Measurements from ENCODE around the gene LMBR1.

The LMBR1 gene

DNA sequence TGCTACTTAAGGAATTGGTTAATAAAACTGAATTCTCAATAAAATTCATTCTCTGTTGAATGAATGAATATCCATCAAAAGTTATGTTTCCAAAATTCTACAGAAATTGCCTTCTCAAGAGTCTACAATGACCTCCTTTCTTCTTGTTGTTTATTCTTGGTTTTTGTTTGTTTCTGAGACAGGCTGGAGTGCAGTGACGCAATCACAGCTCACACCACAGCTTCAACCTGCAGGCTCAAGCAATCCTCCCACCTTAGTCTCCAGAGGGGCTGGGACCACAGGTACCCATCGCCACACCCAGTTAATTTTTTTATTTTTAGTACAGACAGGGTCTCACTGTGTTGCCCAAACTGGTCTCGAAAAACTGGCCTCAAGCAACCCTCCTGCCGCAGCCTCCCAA lies 97.6 kb downstream of the LMBR1 start:
- DNase-seq (ENCODE audit: low read depth) = no peak

DNA sequence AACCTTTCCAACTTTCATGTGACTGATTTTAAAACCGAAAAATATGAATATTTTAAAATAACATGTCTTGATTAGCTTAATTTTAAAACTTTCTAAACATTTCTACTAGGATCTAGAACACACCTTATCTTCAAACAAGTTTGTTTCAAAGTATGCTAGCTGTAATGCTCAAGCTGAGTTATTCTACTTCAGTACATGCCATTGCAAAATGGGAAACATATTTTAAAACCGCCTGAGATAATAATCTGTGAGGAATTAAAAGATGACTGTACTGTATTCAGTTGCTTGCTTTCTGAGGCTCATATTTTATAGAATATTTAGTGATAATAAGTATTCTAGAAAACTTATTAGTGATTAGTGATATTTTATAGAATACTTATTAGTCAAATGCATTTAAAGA lies 99.6 kb downstream of the LMBR1 start:
- DNase-seq (ENCODE audit: low read depth) = no peak

DNA sequence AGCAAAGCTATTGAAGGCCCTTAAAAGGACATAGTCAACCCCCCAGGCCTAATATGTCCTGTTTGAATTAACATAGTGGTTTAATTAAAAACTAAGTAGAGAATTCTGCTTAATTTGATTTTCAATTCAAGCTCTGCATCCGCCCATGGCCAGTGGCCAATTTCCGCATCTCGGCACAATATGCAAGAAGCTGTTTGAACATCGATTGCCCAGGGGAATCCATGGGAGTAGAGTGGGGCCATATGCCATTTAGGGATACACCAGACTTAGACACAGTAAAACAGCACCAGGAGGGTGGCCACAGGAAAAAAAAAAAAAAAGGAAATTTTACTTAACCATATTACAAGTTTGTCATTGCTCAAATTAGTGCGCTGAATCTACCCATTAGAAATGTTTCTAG lies 100.4 kb downstream of the LMBR1 start:
- no peak for DNase-seq (ENCODE audit: low read depth)

DNA sequence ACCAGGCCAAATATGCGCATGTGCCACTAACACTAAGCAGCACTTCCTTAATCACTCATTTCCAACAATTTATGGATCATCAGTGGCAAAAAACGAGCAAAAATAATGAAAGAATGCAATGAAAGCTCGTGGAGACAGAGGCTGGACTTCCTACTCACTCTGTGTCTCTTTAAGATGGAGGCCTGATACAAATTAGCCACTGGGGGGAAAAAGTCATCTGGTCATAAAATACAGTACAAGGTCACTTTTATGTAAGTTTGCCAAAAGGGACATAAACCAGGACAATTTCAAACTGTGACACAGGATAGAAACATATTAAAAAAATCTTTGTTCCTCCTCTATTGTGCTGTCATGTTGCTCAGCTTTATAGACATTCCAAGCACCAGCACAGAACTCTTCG lies 101.7 kb downstream of the LMBR1 start:
- DNase-seq (ENCODE audit: low read depth) = no peak

GRCh38 chr7:156790264-156790663 lies 102.7 kb downstream of the LMBR1 start:
- no peak for DNase-seq (ENCODE audit: low read depth)

DNA sequence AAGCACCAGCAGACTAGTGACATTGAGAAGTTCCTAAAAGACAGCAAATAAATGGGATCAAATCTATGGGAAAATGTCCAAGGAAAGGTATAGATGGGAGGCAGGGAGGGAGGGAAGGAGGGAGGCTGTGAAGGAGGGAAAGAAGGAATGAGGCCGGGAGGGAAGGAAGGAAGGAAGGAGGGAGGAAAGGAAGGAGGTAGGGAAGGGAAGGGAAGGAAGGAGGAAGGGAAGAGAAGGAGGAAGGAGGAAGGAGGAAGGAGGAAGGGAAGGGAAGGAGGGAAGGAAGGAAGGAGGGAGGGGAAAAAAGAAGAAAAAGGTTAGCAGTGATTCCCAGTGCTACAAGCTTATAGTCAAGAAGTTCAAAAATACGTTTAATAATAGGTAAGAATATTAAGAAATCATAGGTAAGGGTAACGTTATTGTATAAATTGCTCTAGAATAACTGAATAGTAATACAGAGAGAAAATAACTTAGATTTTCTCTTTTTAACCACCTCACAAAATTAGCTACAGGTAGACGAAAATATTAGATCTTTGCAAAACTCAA lies 106.9 kb downstream of the LMBR1 start:
- DNase-seq (ENCODE audit: low read depth) = no peak

DNA sequence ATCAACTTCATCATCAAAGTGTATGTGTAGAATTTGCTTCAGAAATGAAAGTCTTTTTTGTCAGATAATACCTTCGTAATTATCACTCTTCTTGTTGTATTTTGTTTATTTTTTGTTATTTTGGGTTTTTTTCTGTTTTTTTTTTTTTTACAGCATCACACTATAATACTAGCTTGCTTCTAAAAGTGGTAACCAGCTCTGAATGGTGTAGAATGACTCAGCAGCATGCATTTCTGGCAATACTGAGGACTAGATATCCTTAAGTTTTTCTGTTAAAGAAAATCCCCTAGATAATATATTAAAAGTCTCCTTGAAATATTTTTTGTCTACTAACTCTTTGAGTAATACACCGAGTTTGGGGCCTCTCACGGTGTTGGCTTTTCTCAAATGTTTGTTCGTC lies 109.1 kb downstream of the LMBR1 start:
- DNase-seq (ENCODE audit: low read depth) = no peak

DNA sequence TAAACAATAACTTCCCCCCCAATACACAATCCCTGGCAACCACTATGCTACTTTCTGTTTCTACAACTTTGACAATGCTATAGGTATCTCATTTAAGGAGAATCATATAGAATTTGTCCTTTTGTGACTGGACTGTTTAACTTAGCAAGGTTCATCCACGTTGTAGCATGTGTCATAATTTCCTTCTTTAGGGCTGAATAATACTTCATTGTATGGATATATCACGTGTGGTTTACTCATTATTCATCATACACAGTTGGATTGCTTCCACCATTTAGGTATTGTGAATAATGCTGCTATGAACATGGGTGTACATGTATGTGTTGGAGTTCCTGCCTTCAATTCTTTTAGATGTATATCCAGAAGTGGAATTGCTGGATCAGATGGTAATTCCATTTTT lies 111.0 kb downstream of the LMBR1 start:
- no peak for DNase-seq (ENCODE audit: low read depth)

DNA sequence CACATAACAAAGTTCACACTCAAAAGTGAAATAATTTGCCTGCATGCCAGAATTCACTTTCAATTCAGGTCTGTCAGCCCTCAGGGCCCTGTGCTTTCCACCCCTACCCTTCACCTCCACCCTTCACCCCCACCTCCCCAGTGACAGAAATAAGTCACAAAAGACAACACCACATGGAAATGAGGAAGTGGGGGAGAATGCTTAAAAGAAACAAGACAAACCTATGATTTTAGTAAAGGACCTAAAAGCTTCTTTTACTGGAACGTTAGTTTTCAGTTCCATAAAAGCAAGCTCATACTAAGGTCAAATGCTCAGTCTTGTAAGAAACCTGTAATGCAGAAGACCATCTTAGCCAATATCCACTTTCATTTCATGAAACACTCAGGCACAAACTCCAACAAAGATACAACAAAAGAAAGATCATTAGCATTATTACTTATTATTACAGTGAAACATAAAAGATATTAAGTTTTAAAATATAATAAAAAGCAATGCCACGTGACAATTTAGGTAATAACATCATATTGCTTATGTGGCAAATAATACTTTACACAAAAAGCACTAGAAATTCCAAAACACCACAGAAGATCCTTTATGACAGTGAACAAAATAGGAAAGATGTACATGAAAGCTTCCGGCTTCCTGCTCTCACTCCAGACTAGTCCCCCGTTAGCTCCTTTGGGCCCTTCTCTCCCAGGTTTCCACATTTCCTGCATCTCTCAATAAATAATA lies 112.1 kb downstream of the LMBR1 start:
- no peak for DNase-seq (ENCODE audit: low read depth)

DNA sequence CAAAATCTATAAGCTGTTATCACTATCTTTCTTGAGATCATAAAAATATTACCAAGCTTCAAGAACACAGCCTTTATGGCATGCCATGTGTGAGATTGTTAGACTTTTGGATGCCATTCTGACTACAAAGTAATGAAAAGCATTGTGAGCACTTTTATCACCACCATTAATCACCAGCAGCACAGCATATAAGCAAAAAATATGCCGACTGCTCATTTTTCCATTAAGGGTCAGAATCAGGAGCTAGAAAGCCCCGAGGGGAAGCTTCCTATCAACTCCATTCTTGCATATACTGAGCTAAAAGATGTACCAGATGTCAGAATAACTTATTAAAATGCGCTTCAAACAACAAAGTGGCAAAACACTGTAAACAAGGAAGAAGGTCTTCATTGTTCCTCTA lies 114.3 kb downstream of the LMBR1 start:
- peak; percentile 23 for DNase-seq (ENCODE audit: low read depth)

GRCh38 chr7:156778201-156778600 lies 114.8 kb downstream of the LMBR1 start:
- no peak for DNase-seq (ENCODE audit: low read depth)

DNA sequence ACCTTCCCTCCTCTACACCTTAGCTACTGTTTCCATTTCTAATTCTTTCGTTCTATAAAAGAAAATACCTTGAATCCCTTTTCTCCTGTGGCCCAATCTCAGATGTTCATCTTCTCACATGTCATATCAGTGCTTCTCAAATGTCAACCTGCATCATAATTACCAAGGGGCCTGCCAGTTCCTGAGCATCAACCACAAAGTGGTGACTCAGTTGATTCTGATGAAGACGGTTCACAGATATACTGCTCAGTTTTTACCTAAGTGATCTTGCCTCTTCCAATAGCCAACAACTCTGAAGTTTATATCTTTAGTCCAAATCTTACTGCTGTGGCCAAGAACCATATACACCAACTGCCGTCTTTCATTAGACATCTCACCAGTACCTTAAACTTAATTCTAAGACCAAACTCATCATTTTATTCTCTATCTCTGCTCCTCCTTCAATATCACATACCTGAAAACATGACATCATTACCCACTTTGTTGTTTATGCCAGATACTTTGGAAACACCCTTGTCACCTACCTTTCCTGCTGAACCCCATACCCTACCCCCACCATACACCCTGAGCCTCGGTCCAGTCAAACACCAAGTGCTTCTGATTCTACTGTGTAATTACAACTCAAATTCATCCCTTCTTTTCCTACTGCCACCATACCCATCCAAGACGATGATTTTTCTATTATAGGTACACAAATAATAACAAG lies 115.5 kb downstream of the LMBR1 start:
- no peak for DNase-seq (ENCODE audit: low read depth)

DNA sequence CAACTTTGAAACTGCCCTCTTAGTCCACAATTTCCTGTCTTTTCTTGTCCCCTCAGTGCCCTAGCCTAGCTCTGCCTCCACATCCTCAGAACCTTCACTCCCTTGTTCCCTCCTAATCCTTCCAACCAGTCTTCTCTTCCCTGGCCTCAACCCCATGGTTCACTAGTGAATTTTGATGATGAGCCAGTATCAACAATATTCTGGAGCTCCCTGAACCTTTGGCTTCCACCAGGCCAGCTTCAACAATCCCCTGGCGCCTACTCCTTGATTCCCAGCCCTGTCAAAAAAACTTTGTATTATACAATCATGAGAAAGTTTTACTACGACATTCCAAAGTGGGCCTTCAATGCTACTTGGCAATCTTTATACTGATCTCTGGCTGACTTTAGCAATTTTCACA lies 116.5 kb downstream of the LMBR1 start:
- no peak for DNase-seq (ENCODE audit: low read depth)

- peak; percentile 32 for DNase-seq (ENCODE audit: low read depth)
Measured at GRCh38 chr7:156773966-156774365, 119.0 kb downstream of the LMBR1 start.

GRCh38 chr7:156772725-156773124 lies 120.3 kb downstream of the LMBR1 start:
- no peak for DNase-seq (ENCODE audit: low read depth)

GRCh38 chr7:156768698-156769472 lies 124.1 kb downstream of the LMBR1 start:
- DNase-seq (ENCODE audit: low read depth) = no peak

DNA sequence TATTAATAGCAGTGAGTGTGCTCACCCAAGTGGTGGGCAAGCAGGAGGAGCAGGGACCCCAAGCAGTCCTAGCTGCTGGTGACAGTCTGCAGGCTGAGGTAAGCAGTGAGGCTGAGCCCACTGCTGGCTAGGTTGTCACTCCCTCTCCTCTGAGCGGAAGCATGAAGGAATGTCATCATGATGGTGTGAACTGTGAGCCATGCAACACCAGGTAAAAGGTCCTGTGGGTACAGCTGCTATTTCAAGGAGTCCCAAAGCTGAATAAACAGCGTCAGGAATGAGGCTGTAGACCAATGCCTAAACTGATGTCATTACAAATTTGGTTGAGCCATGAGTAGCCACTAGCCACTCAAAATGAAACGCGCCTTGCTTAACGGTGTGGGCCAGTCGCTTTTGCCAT lies 126.3 kb downstream of the LMBR1 start:
- no peak for DNase-seq (ENCODE audit: low read depth)

DNA sequence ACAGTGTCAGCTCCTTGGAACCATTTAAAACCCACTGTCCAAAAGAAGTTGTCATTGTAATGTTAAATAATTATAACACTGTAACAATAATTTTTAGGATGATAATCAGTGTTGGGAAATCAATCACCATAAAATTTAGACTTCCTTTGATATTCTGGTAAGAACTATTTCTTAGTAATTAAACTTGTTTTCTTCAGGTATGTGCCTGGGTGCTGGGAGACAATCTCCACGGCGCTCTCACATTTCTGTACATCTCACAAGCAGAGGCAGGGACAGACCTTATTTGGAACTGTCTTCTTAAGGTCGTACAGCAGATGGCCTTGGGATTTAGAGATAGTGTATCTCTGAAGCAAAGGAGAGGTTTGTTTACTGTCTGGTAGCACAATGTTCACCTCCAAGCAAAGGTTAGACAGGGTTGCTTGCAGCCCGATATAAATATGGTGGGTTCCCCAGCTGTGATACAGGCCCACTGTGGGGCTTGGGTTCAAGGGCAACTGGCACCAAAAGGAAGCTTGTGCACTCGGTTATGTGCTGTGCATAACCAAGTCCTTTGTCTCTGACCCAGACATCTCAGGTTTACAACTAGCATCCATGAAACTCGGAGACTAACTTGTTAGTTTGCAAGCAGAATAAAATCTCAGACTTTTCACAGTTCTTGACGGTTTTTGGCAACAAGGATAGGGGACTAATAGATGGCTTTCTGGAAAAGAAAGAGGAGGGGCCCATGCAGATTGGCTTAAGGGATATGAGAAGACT lies 126.9 kb downstream of the LMBR1 start:
- no peak for DNase-seq (ENCODE audit: low read depth)

DNA sequence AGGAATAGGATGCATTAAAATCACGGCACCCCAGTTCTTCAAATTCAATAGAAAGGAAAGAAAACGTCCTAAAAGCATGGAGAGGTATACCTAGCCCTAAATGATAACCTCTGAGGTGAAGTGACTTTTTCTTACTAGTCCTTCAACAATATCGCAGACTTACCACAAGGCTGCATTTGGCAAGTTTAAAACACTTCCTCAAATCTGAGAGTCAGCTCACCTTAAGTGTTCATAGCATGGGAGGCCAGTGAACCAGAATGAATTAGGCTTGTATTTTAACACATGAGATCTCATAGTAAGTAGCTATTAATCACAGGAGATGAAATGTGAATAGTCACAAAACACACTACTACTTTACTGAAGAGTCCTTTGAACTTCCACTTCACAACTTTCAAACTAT lies 128.2 kb downstream of the LMBR1 start:
- no peak for DNase-seq (ENCODE audit: low read depth)

DNA sequence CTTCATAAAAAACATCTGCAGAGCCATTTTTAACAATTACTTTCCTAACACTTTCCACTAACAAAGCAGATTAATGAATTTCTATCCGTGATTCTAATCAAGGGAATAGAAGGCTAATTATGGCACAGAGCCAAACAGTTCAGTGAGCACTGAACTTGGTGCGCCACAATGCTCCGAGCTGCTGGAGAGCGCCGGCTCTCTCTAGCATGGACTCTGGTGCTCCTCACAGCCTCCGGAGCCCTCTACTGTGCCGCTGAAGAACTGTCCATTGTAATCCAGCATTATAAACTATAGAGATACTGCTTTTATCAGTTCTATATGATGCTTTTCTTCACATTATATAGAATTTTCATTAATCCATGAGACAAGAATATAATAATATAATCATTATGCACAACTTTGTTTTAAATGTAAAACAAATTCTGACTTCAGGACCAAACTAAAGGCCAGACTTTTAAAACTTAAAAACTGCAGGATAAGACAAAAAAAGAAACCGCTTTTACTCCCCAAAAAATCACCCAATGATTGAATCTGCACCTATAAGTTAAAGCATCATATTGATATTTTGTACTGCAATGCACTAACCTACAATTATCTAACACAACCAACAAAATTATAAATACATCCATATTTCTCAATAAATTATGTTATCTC lies 128.8 kb downstream of the LMBR1 start:
- peak; percentile 76 for DNase-seq (ENCODE audit: low read depth)

DNA sequence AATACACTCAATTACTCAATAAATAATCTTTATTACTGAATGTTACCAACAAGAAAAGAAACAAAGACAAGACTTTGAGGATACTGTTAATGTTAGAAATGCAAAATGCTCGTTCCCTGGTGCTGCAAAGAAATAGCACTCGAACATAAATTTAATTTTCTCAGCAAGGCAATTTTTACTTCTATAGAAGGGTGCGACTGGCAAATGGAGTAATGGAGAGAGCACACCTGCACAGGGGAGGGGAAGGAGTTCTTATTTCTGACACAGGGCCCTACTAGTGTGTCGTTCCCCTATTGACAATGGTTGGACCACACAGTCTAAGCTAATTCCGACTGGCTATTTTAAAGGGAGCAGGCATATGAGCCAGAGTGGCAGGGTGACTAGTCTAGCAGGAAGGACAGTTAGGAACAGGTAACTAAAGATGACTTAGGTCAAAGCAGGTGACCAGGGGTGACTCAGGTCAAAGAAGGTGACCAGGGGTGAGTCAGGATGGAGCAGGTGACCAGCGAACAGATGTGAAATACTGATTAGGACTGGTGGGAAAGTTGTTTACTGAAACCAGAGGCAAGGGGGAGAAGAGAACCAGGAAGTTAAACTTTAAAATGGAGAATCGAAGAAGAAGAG lies 133.3 kb downstream of the LMBR1 start:
- no peak for DNase-seq (ENCODE audit: low read depth)
